Vagina (tissue), 2 donors: ENCODE data around the gene AMBRA1.

Experiments used
- CTCF ChIP-seq, 3 experiments: fragments of 450-650 bp in 2 of 3; fragments of 200-600 bp in 1 of 3; sonication (generic) in 1 of 3; IDR thresholded peaks; one replicate each; pipeline ENCODE4 v1.5.1; 2017 to 2019; ENCODE audit warnings: antibody characterized with exemption in 3 of 3, mild to moderate bottlenecking in 2 of 3, moderate library complexity in 2 of 3
- POLR2A ChIP-seq, 2 donors: fragments of 450-650 bp; IDR thresholded peaks; one replicate each; pipeline ENCODE4 v1.6.1; 2017; ENCODE audit warnings: antibody characterized with exemption in 2 of 2, mild to moderate bottlenecking in 2 of 2, moderate library complexity in 2 of 2
- POLR2AphosphoS5 ChIP-seq, 2 donors: sonication (generic); formaldehyde crosslinking; IDR thresholded peaks; one replicate each; pipeline ENCODE4 v1.9.0; 2017; ENCODE audit warnings: antibody characterized with exemption in 2 of 2, mild to moderate bottlenecking in 2 of 2, low read depth in 1 of 2; ENCODE audit not compliant: insufficient read depth in 1 of 2

- TF ChIP-seq CTCF (IDR thresholded peaks at IDR 0.05) (peak; percentile 72 to 79 (median 79)), POLR2A (IDR thresholded peaks at IDR 0.05) (no peak), POLR2AphosphoS5 (IDR thresholded peaks at IDR 0.05; ENCODE audit: insufficient read depth in 1 of 2, low read depth in 1 of 2) (no peak)
These were observed 64.5 kb downstream of the AMBRA1 start for GRCh38 chr11:46529095-46529905.
